Kidney epithelial cell (primary cell): Measurements from ENCODE around the gene MUC3A. TPM values are rescaled to one million over a fixed set of nuclear protein-coding genes. Genes with fewer than 3 reads are reported as not detected.

Experiments
- DNase-seq: peaks from one replicate; pipeline ENCODE4 v3.0.0-alpha.2; 2010; ENCODE audit warnings: low read depth
- H3K27me3 ChIP-seq: 2 replicates; pipeline ENCODE4 v1.6.0; 2011; ENCODE audit warnings: low read length; ENCODE audit not compliant: control insufficient read depth, insufficient read depth
- H3K36me3 ChIP-seq: 2 replicates; pipeline ENCODE4 v1.5.1; 2011; ENCODE audit warnings: low read length; ENCODE audit not compliant: control insufficient read depth, insufficient read depth
- H3K4me3 ChIP-seq: 2 replicates; pipeline ENCODE4 v1.5.1; 2011; ENCODE audit warnings: low read depth, mild to moderate bottlenecking, control low read depth, low read length
- CTCF ChIP-seq: IDR thresholded peaks from 2 replicates; pipeline ENCODE4 v1.5.1; 2011; ENCODE audit warnings: mild to moderate bottlenecking, moderate library complexity, low read length, control low read depth, inconsistent platforms; ENCODE audit not compliant: insufficient read depth, poor library complexity, severe bottlenecking
- total RNA-seq: library from RNA; depleted of rRNA; stranded (reverse); fragments of >200 nt; gene quantifications from 2 replicates; pipeline ENCODE4 v1.2.3, GENCODE V29; 2015

MUC3A gene
- total RNA-seq, 1 donor from 2014 or later: 0.17 TPM

- no peak for DNase-seq
- no peak for TF ChIP-seq CTCF
- no peaks in the 10 kb centered on the region for H3K36me3 ChIP-seq
- no peak overlapping the region for H3K4me3 ChIP-seq
- peaks cover 55% of the 10 kb centered on the region for H3K27me3 ChIP-seq
Observed at GRCh38 chr7:100968031-100968430, 18.7 kb downstream of the MUC3A start.

- no peaks in the 10 kb centered on the region for H3K36me3 ChIP-seq
- no peak for DNase-seq
- TF ChIP-seq CTCF: no peak
- H3K4me3 ChIP-seq: no peak overlapping the region
- peaks cover 55% of the 10 kb centered on the region for H3K27me3 ChIP-seq
Observed at GRCh38 chr7:100968650-100969049, 19.3 kb downstream of the MUC3A start.

GRCh38 chr7:100969066-100969615 is 19.8 kb downstream of the MUC3A start, which contains the start of gene MUC12:
Gene MUC12 (plus strand): TSS chr7:100969565. CDS start chr7:100969623, 58 bp downstream.
- H3K36me3 ChIP-seq: no peaks in the 10 kb centered on the region
- H3K27me3 ChIP-seq: peaks cover 53% of the 10 kb centered on the region
- H3K4me3 ChIP-seq: no peak within 1 kb of the TSS
- no peak for TF ChIP-seq CTCF
- DNase-seq: no peak

- no peak for TF ChIP-seq CTCF
- Histone ChIP-seq H3K36me3 (no peaks in the 10 kb centered on the region), H3K4me3 (no peak overlapping the region), H3K27me3 (peaks cover 31% of the 10 kb centered on the region)
- no peak for DNase-seq
Observed at GRCh38 chr7:100971111-100972001, 22.0 kb downstream of the MUC3A start.

- no peak for TF ChIP-seq CTCF
- no peak overlapping the region for H3K4me3 ChIP-seq
- H3K36me3 ChIP-seq: no peaks in the 10 kb centered on the region
- no peak for DNase-seq
- peaks cover 25% of the 10 kb centered on the region for H3K27me3 ChIP-seq
Observed at GRCh38 chr7:100972002-100972347, 22.6 kb downstream of the MUC3A start.

GRCh38 chr7:100974021-100974420 is 24.7 kb downstream of the MUC3A start:
- DNase-seq: no peak
- Histone ChIP-seq H3K4me3 (no peak overlapping the region), H3K27me3 (peaks cover 8% of the 10 kb centered on the region), H3K36me3 (no peaks in the 10 kb centered on the region)
- TF ChIP-seq CTCF: no peak
